HG02759 (cell line): ENCODE results near the gene TP73.

Experiments
- ATAC-seq: cut with Tn5 transposase; IDR thresholded peaks from one replicate; pipeline ENCODE4 v1.9.1; 2021; ENCODE audit warnings: mild to moderate bottlenecking, moderate library complexity; ENCODE audit not compliant: unreplicated experiment

Gene TP73

DNA sequence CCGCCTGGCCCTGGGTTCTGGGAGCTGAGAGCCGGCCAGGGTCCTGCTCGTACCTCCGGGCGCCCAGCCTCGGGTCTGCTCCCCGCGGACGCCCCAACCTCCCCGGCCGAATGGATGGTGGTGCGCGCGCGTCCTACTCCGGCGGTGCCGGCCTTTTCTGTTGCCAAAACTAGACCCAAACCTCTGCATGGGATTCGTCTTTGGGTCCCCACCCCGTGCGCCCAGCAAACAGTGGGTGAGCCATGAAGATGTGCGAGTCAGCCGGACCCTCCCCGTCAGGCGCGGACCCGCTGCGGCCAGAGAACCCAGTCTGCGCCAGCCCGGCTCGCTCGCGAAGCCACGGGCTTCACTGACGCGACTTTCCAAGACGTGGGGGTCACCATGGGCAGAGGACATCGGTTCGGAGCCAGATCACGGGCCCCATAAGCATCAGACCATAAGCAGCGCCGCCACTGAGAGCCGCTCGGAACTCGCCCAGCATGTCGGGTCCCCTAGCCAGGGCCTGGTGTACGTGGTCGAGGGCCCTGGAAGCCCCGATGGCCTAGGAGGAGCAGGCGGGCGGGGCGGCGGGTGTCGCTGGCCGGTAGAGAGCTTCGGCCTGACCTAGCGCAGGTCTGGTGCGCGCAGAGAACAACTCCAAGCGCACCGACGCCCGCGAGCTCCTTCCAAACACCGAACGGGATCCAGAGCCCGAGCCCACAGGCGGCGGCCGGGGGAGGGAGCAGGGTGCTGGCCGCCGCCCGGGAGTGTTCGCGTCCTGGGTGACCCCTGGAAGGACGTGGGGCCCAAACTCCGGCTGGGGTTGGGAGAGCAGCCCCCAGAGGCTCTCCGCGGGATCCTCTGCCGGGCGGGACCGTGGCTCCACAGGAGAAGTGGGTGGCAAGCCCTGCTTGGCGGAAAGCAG, 1.0 kb upstream of the TP73 start:
- ATAC-seq = no peak

DNA sequence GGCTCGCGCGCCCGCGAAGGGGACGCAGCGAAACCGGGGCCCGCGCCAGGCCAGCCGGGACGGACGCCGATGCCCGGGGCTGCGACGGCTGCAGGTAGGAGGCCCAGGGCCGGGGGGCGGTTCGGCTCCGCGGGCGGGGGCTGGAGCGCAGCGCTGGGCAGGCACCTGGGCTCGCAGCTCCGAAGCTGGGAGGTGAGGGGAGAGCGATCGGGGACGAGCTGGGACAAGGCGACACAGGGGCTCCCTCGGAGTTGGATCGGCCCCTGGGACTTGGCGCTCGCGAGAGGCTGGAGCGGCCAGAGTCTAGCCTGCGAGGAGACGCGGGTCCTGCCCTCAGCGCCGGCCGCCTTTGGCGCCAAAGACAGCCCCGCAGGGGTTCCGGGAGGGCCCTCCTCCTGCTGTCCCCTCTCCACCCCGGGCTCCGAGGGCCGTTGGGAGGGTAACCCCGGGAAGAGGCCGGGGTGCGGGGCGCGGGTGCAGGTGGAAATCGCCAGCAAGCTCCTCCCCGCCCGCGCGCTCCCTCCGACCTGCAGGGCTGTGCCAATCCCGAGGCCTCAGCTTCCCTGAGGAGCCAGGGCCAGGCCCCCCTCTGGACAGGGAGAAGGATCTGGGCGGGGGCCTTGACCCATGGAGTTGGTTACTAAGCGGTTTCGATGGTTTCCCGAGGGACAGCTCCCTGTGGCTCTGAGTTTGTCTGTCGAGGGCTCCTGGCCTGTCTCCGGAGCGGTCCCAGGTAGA, 401 bp downstream of the TP73 start:
- ATAC-seq = peak; percentile 7

DNA sequence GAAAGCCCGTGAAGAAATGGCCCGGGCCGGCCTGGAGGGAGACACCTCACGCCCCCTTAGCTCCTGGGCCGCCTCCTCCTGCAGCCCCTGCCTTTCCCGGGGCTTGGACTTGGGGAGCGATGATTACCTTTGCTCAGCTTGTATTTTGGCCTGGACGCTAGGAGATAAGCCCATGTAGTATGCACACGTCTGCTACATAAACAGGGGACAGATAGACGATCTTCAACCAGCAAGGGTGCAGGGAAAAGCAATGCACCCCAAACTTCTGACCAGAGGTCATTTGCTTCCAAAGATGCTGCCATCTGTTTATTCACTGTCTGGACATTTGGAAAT, 936 bp downstream of the TP73 start:
- no peak for ATAC-seq

DNA sequence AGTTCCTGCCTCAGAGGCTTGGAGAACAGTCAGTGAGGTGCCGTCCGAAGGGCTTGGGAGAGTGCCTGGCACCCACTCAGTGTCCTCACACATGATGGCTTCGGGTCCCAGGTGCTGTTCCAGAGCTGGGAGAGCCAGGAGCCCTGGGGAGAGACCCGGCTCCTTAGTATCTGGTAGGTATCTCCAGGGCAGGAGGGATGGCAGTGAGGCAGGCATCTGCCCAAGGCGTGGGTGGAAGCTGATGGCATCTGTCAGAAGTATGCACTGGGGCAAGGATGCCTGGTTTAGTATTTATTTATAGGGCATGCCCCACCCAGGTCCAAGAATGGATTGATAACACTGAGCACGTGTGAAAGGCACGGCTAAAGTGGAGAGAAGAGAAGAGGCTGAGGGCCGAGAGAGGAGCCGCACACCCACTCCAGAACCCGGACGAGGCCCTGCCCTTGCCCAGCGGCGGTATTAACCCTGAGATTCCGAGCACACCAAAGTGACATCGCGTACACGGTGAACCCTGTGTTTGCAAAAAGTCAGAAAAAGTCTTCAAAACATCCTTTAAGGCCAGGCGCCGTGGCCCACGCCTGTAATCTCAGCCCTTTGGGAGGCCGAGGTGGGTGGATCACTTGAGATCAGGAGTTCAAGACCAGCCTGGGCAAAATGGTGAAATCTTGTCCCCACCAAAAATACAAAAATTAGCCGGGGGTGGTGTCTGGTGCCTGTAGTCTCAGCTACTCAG, 2.4 kb downstream of the TP73 start:
- no peak for ATAC-seq

DNA sequence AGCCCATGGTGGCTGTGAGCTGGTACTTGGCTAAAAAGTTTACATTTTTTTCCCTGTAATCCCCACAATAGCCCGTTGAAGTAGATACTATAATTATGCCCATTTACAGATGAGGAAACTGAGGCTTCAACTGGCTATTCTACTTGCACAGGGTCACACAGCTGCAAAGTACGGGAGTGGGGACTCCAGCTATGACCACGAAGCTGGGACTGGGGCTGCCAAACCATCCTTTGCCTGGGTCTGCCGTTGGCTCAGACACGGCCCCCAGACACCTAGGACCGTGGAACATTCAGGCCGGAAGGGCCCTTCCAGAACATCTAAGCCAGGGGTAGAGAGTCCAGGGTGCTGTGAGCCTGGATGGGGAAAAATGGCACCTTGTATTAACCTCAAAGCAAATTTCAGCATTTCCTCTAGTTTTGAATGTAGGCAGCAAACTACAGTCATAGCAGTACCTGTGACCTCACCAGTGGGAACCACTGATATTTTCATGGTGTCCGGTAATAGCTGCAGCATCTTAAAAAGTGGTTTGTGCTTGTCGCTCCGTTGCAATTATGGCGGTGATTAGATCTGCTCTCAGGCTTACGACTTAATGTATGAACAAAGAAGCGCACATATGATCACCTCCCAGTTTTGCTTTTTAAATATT, 4.3 kb downstream of the TP73 start:
- peak; percentile 41 for ATAC-seq

DNA sequence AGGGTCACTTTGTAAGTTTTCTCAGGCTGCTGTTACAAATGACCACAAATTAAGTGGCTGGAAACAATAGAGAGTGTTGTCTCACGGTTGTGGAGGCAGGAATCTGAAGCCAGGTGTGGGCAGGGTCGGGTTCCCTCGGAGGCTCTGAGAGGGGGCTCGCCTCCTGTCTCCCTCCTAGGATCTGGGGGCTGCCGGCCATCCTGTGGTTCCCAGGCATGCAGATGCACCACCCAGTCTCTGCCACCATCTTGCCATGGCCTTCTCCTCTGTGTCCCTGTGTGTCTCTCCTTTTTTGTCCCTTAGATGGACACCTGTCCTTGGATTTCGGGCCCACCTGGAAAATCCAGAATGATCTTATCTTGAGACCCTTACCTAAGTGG, 4.8 kb downstream of the TP73 start:
- peak; percentile 8 for ATAC-seq

DNA sequence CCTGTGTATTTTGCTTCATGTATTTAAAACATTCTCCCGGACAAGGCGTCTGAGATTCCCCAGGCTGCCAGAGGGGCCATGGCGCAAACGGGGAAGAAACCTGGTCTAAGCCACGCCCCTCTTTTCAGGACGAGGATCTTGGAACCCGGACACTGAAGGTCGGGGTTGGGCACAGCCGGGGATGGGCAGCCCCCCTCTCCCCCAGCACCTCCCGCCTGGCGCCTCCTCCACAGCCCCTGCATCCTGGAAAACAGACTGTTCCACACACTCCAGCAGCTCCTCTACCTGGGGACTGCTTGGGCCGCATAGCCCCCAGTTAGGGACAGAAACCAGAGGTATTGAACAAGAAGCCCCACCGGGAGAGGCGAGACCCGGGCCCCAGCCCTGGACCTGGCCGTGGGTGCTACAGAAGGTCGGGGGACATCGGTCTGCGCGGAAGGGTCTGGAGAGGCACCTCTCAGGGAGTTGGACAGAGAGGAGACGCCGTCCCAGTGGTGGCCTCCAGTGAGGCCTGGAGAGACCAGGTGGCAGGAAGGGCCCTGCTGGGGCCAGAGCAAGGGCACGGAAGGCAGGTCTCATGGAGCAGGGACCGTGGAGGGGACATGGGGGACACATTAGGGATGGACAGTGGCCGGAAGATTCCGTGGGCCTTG, 5.4 kb downstream of the TP73 start:
- ATAC-seq = no peak

DNA sequence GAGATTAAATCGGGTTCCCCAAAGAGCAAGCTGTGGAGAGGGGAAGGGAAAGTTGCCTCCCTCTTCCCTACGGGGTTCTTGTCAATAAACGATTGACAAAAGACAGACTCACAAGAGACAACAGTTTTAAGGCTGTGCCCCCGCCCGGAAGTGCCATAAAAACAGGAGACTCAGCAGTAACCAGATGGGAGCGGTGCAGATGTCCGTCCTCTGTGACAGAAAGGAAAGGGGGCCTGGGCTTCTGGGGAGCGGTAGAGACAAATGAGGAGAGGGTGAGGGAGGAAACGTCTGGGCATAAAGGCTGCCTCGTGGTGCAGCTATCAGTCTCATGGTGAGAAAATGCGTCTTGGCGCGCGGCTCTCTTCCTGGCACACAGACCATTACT, 5.9 kb downstream of the TP73 start:
- no peak for ATAC-seq

DNA sequence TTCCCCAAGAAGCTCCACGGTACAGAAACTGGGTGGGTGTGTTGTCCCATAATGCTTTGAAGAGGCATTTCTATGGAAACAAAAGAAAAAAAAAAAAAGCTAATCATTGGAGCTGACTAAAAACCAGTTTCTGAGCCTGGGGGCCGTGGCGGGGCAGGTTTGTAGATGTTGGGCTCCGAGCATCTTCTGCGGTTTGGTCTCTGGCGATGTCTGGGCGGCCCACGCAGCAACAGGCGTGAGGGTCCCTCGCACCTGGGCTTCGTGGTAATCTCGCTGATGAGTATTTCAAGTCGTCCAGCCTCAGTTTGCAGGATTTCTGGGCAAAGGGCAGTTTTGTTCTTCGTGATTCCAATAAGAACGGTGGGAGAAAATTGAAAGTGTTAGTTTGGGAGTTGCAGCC, 6.8 kb downstream of the TP73 start:
- ATAC-seq = no peak

DNA sequence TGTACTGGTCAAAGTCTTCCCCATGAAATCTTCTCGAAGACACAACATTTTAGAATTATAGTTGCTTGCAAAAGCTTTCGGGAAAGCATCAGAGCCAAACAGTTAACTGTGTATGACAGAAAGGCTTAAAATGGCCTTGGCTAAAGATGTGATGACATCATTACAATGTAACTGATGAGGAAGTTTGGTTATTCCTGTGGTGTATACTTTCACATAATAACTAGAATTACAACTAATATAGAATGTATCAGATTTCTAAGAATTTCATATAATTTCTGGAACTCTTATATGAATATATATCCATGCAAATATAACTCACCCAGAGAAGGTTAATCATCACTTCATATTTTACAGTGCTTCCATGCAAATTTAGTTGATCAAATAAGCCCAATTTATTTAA, 8.4 kb downstream of the TP73 start:
- ATAC-seq = no peak

DNA sequence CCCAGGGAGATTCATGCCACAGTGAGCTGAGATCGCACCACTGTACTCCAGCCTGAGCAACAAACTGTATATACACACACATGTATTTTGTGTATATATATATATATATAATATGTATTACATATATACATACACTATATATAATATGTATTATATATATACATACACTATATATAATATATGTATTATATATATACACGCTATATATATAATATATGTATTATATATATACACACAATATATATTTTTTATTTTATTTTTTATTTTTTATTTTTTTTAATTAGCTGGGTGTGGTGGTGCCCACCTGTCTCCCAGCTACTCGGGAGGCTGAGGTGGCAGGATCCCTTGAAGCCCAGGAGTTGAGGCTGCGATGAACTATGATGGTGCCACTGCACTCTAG, 9.3 kb downstream of the TP73 start:
- no peak for ATAC-seq

DNA sequence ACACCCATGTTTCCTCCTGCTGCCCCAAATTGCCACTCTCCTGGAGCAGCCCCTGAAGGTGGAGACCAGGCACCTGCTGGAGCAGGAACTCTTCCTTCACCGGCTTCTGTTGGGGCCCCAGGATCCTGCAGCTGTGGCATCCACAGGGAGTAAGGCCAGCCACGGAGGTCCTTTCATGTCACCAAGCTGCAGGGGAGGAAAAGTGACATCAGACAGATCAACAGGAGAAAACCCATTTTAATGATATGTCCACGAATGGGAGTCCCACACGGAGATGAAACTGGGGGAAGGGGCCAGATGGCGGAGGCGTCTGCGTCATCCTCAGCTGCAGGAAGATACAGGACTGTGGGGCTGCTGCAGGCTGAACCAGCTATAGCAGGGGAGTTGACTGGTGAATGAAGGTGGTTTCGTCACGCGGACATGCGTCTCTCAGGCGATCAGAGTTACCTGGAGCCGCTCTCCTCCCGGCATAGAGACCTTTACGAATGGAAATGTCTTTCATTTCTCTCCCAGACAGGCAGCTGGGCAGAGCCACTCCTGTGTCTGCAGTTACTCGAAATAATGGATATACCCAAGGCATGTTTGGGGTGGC, 9.9 kb downstream of the TP73 start:
- no peak for ATAC-seq

DNA sequence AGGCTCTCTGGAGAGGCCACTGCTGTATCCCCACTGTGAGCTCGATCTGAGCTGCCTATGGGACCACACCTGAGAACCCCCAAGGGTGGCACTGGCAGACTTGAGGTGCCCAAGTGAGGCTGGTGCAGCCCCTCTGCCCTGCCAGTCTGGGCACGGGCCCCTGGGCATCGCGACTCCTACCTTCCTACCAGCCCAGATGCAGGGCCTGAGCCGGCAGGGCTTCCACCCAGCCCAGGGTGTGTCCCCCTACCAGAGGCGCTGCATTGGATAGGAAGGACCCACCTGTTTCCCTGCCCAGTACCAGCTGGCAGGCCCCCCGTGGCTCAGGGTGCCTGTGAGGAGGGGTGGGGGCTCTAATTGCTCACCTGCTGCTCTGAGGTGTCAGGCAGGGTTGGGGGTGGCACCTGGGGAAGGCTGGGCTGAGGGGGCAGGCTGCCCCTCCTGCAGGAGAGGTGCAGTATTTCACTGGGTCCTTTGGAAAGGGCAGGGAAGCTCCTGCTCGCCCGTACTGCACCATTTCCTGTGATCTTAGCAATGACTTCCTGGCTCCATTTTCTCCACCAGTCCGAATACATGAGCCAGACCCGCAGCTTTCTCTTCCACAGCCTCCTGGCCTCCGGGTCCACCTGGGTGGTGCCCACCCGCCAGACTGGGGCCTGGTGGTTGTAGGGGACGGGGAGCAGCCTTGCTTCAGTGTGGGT, 11.8 kb downstream of the TP73 start:
- ATAC-seq = no peak

DNA sequence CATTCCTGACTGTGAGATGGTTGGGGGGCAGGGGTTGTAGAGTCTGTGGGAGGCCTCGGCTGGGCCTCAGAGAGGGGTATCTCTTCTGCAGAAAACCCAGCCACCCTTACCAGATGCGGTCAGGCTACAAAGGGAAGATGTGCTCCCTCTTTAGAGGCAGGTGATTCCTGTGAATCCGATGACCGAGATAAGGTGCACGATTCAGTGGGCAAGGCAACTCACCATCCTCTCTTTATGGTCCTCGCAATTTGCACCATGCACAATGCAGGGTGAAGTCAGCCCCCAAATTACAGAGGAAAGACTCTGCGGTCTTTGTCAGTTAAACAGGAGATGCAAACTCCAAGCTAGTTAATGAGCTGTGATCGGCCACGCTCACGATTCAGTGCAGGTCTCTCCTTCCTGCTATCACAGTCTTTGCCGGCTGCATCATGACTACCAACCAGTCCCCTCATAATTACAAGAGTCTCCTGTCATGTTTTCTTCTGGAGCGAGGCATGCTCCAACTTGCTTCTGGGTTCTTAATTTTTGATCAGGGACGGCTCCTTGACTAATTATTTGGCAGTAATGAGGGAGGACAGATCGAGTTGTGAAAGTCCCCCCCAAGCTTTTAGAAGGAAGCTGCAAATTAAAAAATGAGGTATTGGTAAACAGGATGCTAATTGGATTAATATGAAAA, 12.5 kb downstream of the TP73 start:
- ATAC-seq = no peak

DNA sequence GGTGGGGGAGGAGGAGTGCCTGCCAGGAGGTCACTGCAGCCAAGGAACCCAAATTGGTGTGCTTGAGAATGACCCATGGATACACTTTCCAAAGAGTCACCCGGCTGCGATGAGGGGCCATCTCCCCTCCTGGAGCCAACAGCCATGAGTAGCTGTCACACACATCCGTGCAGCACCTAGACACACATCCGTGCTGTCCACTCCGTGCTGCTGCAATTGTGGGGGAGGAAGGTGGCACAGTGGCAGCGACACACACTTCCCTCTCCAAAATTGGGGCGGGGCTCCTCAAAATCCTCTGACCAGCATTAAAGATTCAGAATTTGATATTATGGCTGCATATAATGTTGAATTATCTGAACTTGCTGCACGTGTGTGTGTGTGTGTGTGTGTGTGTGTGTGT, 15.8 kb downstream of the TP73 start:
- ATAC-seq = no peak

DNA sequence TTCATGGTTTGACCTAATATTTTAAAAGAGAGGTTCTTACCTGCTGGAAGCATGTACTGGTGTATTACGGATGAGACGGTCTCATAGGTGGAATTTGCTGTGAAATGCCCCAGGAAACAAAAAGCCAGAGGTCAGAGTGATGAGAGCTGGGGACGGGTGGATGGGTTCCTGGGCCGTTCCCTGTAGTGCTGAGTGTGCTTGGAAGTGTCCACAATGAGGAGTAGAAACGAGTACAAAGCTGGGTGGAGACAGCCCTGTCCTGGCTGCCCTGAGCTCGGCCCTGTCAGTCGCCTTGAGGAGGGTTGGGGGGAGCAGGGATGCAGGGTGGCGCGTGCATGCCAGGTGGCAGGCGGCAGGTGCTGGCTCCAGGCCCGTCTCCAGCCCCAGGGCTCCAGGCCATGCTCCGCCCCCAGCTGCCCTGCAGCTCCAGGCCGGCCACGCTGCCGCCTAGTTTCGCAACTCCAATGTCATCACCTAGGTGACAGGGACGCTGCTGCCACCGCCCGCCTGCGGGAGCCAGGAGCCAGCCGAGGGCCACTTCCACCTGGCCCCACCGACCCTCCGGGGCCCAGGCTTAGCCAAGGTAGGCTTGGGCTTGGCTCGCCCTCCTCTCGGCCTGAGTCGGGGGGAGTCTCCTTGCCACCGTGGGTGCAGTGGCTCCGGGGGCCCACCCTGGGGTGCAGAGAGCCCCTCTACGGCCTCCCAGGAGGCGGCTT, 16.4 kb downstream of the TP73 start:
- ATAC-seq = no peak

DNA sequence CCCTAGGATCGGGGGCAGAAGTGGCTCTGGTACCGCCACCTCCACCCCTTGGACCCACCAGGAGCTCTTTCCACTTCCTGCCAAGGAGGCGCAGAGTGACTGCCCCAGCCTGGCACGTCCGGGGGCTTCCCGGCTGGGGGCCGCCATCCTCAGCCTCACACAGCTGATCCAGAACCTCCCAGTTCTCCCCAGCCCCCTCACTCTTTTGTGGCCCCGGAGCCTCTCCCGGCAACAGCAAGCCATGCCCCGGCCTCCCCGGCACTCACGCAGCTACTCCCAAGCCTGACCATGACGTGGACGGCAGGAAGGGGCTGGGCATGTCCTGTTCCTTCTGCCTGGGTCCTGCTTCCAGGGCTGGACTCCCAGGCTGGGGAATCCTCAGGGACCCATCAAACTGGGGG, 17.1 kb downstream of the TP73 start:
- no peak for ATAC-seq

DNA sequence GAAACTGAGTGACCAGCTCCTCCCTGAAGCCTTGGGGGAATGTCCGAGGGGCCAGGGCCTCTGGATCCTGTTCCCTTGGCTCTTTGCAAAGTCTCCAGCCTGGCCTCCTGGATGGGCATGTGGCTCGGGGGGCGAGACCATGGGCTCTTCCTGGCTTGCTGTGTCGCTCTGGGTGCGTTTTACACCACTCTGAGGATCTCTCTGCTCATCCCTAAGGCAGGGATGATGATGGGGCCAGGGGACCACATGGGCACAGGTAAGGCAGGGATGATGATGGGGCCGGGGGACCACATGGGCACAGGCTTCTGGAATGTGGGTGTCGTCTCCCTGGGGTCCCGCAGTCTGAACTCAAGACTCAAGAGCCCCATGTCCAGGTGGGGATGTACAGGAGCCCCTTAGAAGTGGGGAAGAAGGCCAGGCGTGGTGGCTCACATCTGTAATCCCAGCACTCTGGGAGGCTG, 17.7 kb downstream of the TP73 start:
- ATAC-seq = no peak
